BLaER1 treated with 17β-estradiol and CSF1 and Interleukin-3, amounts not matched to agents 10 nM and 100 nM (cell line): ENCODE measurements around the gene RSBN1.

Experiments used
- H3K27ac ChIP-seq, 11 experiments: shearing (Covaris generic); formaldehyde crosslinking; 2 replicates each; pipeline ENCODE4 v1.8.1; 2022
- H3K27me3 ChIP-seq, 11 experiments: shearing (Covaris generic); formaldehyde crosslinking; 2 replicates each; pipeline ENCODE4 v1.8.1; 2022
- H3K36me3 ChIP-seq, 11 experiments: shearing (Covaris generic); formaldehyde crosslinking; 2 replicates each; pipeline ENCODE4 v1.8.1; 2022
- H3K4me1 ChIP-seq, 10 experiments: shearing (Covaris generic); formaldehyde crosslinking; 2 replicates each; pipeline ENCODE4 v1.8.1; 2022
- H3K4me2 ChIP-seq, 11 experiments: shearing (Covaris generic); formaldehyde crosslinking; 2 replicates each; pipeline ENCODE4 v1.8.1; 2022
- H3K4me3 ChIP-seq, 10 experiments: shearing (Covaris generic); formaldehyde crosslinking; 2 replicates each; pipeline ENCODE4 v1.8.1; 2022
- H3K9ac ChIP-seq, 11 experiments: shearing (Covaris generic); formaldehyde crosslinking; 2 replicates each; pipeline ENCODE4 v1.8.1; 2022
- H3K9me3 ChIP-seq, 11 experiments: shearing (Covaris generic); formaldehyde crosslinking; replicated peaks in 1 of 11; 2 replicates each; pipeline ENCODE4 v1.8.1; 2022
- H4K20me1 ChIP-seq, 11 experiments: shearing (Covaris generic); formaldehyde crosslinking; 2 replicates each; pipeline ENCODE4 v1.8.1; 2022
- Cebpa-rat ChIP-seq, 11 experiments: shearing (Covaris generic); IDR thresholded peaks; 2 replicates each; pipeline ENCODE4 v1.8.1; 2022

The RSBN1 gene

DNA sequence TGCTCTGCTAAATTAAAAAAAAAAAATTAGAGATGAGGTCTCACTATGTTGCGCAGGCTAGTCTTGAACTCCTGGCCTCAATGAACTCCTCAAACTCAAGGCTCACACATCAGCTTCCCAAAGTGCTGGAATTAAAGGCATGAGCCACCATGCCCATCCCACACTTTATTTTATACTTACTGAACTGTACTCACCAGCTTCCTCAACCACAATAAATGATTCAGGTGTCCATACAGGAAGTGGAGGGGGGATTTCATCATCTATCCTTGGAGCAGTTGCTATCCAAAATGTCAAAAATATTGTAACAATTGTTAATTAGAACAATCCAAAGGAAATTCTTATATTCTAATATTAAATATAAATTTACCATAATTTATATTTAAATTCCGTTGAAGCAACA is 22.4 kb upstream of the RSBN1 start:
- H3K4me1 ChIP-seq, result peaks cover 0 to 4% (median 0%) of the 10 kb centered on the region in 10 experiments; a peak in 2 of 20 replicates
- H3K9ac ChIP-seq, result no peak overlapping the region
- no peak for TF ChIP-seq Cebpa-rat (IDR thresholded peaks at IDR 0.05)
- no peak overlapping the region for H3K27ac ChIP-seq
- H3K4me3 ChIP-seq, result no peak overlapping the region
- H3K4me2 ChIP-seq, result no peak overlapping the region
- no peaks in the 10 kb centered on the region for H4K20me1 ChIP-seq
- peaks cover 0 to 51% (median 0%) of the 10 kb centered on the region in 11 experiments; a peak in 10 of 22 replicates for H3K36me3 ChIP-seq
- H3K9me3 ChIP-seq, result no peaks in the 10 kb centered on the region
- H3K27me3 ChIP-seq, result no peaks in the 10 kb centered on the region

DNA sequence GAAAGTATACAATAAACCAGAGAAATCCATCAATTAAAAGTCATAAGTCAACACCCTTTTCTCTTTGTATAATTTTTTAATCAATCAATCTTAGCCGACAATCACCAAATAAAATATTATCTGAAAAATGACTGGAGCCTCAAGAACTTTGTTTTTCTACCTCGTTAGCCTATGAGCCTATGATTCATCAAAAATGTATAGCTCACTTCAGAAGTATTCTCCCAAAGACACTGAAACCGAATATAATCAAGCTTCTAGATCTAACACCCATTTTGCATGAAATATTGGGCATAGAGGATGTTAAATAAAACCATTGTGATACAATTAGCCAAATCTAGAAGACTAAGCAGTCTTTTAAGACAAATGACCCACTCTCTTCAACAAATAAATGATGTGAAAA is 17.8 kb upstream of the RSBN1 start:
- Histone ChIP-seq H3K4me1 (peaks cover 0 to 4% (median 0%) of the 10 kb centered on the region in 10 experiments; a peak in 2 of 20 replicates), H4K20me1 (no peaks in the 10 kb centered on the region), H3K27ac (no peak overlapping the region), H3K9ac (no peak overlapping the region), H3K9me3 (no peaks in the 10 kb centered on the region), H3K27me3 (no peaks in the 10 kb centered on the region), H3K4me2 (no peak overlapping the region), H3K4me3 (no peak overlapping the region), H3K36me3 (peaks cover 0 to 69% (median 6%) of the 10 kb centered on the region in 11 experiments; a peak in 10 of 22 replicates)
- no peak for TF ChIP-seq Cebpa-rat (IDR thresholded peaks at IDR 0.05)

DNA sequence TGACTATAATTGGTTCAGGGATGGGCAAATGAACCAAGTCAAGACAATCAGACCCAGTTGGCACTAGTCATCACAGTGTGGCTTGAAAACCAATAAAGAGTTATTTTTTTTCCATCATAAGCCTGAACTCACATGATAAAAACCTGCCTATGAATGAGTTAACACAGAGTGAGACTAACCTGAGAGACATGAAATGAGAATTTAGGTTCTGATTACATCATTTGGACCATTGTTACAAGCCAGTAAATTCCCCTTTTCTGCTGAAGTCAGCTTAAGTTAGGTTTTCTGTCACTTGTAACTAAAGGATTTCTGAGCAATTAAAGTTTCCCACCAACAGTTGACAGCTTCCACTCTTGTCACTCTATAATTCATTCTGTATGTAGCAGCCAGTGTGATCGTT is 9.6 kb upstream of the RSBN1 start:
- Histone ChIP-seq H3K4me2 (no peak overlapping the region), H4K20me1 (no peaks in the 10 kb centered on the region), H3K9me3 (no peaks in the 10 kb centered on the region), H3K27me3 (no peaks in the 10 kb centered on the region), H3K4me3 (no peak overlapping the region), H3K4me1 (no peaks in the 10 kb centered on the region; a peak in 1 of 20 replicates), H3K9ac (no peak overlapping the region), H3K27ac (no peak overlapping the region), H3K36me3 (peaks cover 0 to 71% (median 4%) of the 10 kb centered on the region in 11 experiments; a peak in 10 of 22 replicates)
- TF ChIP-seq Cebpa-rat (IDR thresholded peaks at IDR 0.05), result no peak

DNA sequence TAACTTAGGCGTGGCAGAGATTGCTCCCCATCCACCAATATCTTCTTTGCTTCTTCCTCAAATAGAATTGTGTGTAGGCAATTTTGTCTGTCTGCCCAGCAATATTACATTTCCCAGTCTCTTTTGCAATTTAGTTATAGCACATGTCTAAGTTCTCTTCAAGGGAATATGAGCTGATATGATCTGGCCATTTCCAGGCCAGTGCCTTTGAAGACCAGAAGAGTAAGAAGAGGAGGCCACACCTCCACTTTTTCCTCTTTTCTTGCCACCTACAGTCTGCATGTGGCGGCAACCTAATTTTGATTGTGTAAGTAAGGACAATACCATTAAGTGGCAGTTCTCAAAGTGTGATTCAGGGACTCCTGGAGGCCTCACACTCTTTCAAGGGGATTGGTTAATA is 6.3 kb upstream of the RSBN1 start:
- Histone ChIP-seq H3K36me3 (peaks cover 0 to 56% (median 2%) of the 10 kb centered on the region in 11 experiments; a peak in 10 of 22 replicates), H3K4me2 (no peak overlapping the region), H3K4me3 (no peak overlapping the region), H3K27me3 (no peaks in the 10 kb centered on the region), H3K9me3 (no peaks in the 10 kb centered on the region), H3K9ac (no peak overlapping the region), H4K20me1 (no peaks in the 10 kb centered on the region), H3K27ac (no peak overlapping the region), H3K4me1 (no peaks in the 10 kb centered on the region; a peak in 1 of 20 replicates)
- TF ChIP-seq Cebpa-rat (IDR thresholded peaks at IDR 0.05), result no peak

DNA sequence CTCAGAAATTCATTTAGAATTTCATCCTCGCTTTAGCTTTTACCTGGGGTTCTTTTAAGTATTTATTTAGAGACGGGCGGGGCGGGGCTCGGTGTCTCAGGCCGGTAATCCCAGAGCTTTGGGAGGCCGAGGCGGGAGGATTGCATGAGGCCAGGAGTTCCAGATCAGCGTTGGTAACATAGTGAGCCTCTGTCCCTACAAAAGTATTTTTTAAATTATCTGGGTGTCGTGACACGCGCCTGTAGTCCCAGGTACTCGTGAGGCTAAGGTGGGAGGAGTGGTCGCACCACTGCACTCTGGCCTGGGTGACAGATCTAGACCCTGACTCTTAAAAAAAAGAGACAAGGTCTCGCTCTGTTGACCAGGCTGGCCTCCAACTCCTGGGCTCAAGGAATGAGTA is 942 bp upstream of the RSBN1 start:
- TF ChIP-seq Cebpa-rat (IDR thresholded peaks at IDR 0.05), result no peak
- H3K4me3 ChIP-seq, result peak overlapping the region in 3 of 10 experiments; percentile 93 to 99 (median 96); a peak in 2 of 20 replicates
- H3K9me3 ChIP-seq, result peaks cover 0 to 12% (median 6%) of the 10 kb centered on the region in 11 experiments; a peak in 15 of 22 replicates
- peak overlapping the region in 2 of 11 experiments; percentile 94 to 98; a peak in 4 of 22 replicates for H3K9ac ChIP-seq
- H3K4me2 ChIP-seq, result peak overlapping the region in 10 of 11 experiments; percentile 15 to 86 (median 74); a peak in 11 of 22 replicates
- peaks cover 0 to 36% (median 12%) of the 10 kb centered on the region in 11 experiments; a peak in 17 of 22 replicates for H3K36me3 ChIP-seq
- H3K27ac ChIP-seq, result peak overlapping the region in 8 of 11 experiments; percentile 91 to 97 (median 93); a peak in 16 of 22 replicates
- no peaks in the 10 kb centered on the region for H3K27me3 ChIP-seq
- peaks cover 0 to 36% (median 26%) of the 10 kb centered on the region in 11 experiments; a peak in 13 of 22 replicates for H4K20me1 ChIP-seq
- peaks cover 17 to 27% (median 22%) of the 10 kb centered on the region in 10 experiments for H3K4me1 ChIP-seq

DNA sequence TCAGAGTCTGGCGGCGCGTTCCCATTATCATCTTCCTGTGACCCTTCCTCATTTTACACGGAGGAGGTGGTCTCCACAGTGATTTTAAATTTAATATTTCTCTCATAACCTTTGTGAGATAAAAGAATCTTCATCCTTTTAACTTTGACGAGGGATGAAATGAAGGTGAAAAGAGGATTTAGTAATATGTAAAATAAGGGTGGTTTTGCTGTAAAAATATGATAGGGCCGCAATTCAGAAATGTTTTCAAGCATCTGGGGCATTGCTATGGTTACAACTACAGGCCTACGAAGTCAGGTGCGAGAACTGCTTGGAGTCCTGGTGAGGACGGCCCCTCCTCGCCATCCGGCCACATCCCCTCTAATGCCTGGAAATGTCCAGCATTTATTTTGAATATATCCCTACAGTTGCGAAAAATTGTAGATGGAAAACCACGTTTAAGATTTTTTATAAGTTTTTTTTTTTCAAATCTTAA is 422 bp upstream of the RSBN1 start:
- TF ChIP-seq Cebpa-rat (IDR thresholded peaks at IDR 0.05), result no peak
- H3K27me3 ChIP-seq, result no peaks in the 10 kb centered on the region
- peak overlapping the region; percentile 21 to 97 (median 93); a peak in 21 of 22 replicates for H3K27ac ChIP-seq

DNA sequence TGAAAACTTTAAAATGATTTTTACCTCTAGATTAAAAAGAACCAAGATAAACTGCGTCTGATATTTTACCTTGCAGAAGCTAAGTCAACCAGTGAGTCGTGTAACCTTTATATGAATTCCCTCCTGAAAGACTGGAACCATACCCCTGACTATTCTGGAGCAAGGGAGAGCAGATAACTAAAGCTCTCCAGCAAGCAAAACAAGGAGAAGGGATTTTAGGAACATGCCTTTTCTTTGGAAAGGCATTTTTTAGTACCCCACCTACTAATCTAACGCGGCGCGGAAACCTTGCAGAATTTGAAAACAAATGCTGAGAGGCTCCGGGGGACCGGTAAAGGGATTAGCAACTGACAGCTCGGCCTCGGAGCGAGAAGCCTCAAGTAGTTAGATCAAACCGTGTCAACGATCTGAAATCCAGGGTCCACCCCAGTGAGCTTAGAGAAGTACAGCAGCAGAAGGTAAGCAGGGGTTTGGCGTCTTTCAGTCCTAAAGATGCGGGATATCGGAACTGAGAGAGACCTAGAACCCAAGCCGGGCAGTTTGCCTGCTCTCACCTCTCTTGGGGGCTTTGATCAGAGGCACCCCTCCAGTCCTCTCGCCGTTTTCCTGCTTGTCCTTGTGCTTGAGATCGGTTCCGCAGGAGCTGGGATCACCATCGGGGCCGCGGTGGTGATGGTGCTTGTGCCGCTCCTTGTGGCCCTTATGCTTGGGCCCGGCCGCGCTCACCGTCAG is 954 bp downstream of the RSBN1 start:
- Histone ChIP-seq H4K20me1 (peaks cover 0 to 50% (median 29%) of the 10 kb centered on the region in 11 experiments; a peak in 14 of 22 replicates), H3K4me1 (peaks cover 17 to 27% (median 22%) of the 10 kb centered on the region in 10 experiments), H3K27me3 (no peaks in the 10 kb centered on the region), H3K36me3 (peaks cover 0 to 37% (median 29%) of the 10 kb centered on the region in 11 experiments; a peak in 17 of 22 replicates), H3K4me3 (peak overlapping the region; percentile 86 to 99 (median 94)), H3K4me2 (peak overlapping the region; percentile 78 to 96 (median 88)), H3K9me3 (peaks cover 0 to 29% (median 23%) of the 10 kb centered on the region in 11 experiments; a peak in 17 of 22 replicates), H3K27ac (peak overlapping the region; percentile 90 to 97 (median 93)), H3K9ac (peak overlapping the region; percentile 92 to 98 (median 95))
- no peak for TF ChIP-seq Cebpa-rat (IDR thresholded peaks at IDR 0.05)

More for the DNA sequence above, 422 bp upstream of the RSBN1 start:
- H3K9me3 ChIP-seq, result peaks cover 0 to 17% (median 11%) of the 10 kb centered on the region in 11 experiments; a peak in 17 of 22 replicates
- peak overlapping the region; percentile 65 to 98 (median 94) for H3K9ac ChIP-seq
- peaks cover 0 to 41% (median 26%) of the 10 kb centered on the region in 11 experiments; a peak in 13 of 22 replicates for H4K20me1 ChIP-seq
- peaks cover 0 to 37% (median 17%) of the 10 kb centered on the region in 11 experiments; a peak in 17 of 22 replicates for H3K36me3 ChIP-seq
- peaks cover 17 to 27% (median 22%) of the 10 kb centered on the region in 10 experiments for H3K4me1 ChIP-seq
- peak overlapping the region; percentile 37 to 99 (median 90) for H3K4me3 ChIP-seq
- H3K4me2 ChIP-seq, result peak overlapping the region; percentile 15 to 86 (median 71)

DNA sequence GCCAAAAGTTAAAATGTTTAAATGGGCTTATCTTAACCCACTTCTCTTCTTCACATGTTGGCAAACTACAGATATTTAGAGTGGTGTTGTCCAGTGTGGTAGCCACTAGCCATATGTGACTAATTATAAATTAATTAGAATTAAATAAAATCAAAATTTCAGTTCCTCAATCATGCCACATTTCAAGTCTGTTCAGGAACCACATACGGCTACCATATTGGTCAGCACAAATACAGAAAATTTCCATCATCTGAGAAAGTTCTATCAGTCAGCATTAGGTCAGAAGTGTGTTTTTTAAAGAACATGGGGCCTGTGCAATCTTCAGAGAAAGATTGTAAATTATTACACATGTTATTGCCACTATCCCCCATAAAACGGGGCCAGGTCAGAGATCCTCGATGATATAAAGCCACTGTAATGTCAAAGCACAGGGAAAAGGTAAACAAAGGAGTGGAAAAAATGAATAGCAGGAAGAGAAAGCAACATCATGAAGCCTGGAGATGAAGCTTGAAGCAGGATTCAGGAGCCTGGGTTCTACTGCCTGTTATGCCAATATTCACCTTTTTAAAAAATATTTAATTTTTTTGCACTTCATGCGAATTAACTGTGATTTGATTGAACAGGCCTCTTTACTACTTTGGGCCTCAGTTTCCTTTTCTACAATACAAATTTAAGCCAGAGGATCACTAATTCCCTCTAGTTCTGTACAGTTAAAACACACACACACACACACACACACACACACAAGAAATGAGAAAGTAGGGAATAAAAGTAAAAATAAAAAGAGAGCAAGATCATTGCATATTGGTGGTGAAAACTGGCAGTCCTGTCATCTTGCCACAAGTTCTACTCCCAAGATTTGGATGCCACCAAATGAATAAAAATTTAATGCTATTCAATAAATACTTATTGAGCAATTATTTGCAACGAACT is 2.3 kb downstream of the RSBN1 start:
- Histone ChIP-seq H3K36me3 (peaks cover 4 to 49% (median 41%) of the 10 kb centered on the region in 11 experiments; a peak in 18 of 22 replicates), H3K27me3 (no peaks in the 10 kb centered on the region), H3K4me3 (peak overlapping the region; percentile 86 to 99 (median 94)), H3K4me1 (peaks cover 17 to 32% (median 23%) of the 10 kb centered on the region in 10 experiments), H3K27ac (peak overlapping the region in 6 of 11 experiments; percentile 17 to 93 (median 40); a peak in 6 of 22 replicates), H3K9me3 (peaks cover 0 to 38% (median 34%) of the 10 kb centered on the region in 11 experiments; a peak in 18 of 22 replicates), H4K20me1 (peaks cover 0 to 63% (median 33%) of the 10 kb centered on the region in 11 experiments; a peak in 15 of 22 replicates), H3K9ac (peak overlapping the region; percentile 92 to 98 (median 95); a peak in 21 of 22 replicates), H3K4me2 (peak overlapping the region; percentile 78 to 96 (median 88))
- no peak for TF ChIP-seq Cebpa-rat (IDR thresholded peaks at IDR 0.05)
